GM18520 (cell line): ENCODE results near the gene ADAMTS13.
"Not testable (repeated sequence)": the region's sequence is repeated elsewhere in the genome, so short reads cannot be mapped to it uniquely, and the experiment has no call there.

Source experiments
- ATAC-seq: cut with Tn5 transposase; IDR thresholded peaks from one replicate; pipeline ENCODE4 v1.9.1; 2021; ENCODE audit not compliant: unreplicated experiment

The ADAMTS13 gene

GRCh38 chr9:133391449-133391848, 30.7 kb upstream of the ADAMTS13 start:
- not testable (repeated sequence) for ATAC-seq

GRCh38 chr9:133392308-133392707, 29.9 kb upstream of the ADAMTS13 start:
- not testable (repeated sequence) for ATAC-seq

GRCh38 chr9:133393399-133393798, 28.8 kb upstream of the ADAMTS13 start:
- ATAC-seq = no peak

- no peak for ATAC-seq
Observed at GRCh38 chr9:133394687-133395271, 27.4 kb upstream of the ADAMTS13 start.

GRCh38 chr9:133396952-133397351, 25.2 kb upstream of the ADAMTS13 start:
- no peak for ATAC-seq

GRCh38 chr9:133397370-133397769, 24.8 kb upstream of the ADAMTS13 start:
- ATAC-seq = no peak

- ATAC-seq = no peak
Observed at GRCh38 chr9:133397895-133398294, 24.3 kb upstream of the ADAMTS13 start.

GRCh38 chr9:133400292-133400691, 21.9 kb upstream of the ADAMTS13 start:
- ATAC-seq = no peak

GRCh38 chr9:133401588-133401987, 20.6 kb upstream of the ADAMTS13 start:
- ATAC-seq = no peak

GRCh38 chr9:133402689-133403088, 19.5 kb upstream of the ADAMTS13 start:
- ATAC-seq = no peak

GRCh38 chr9:133403766-133404453, 18.3 kb upstream of the ADAMTS13 start:
- no peak for ATAC-seq

GRCh38 chr9:133404454-133405002, 17.6 kb upstream of the ADAMTS13 start:
- ATAC-seq = no peak

- ATAC-seq = no peak
Observed at GRCh38 chr9:133405508-133406438, 16.4 kb upstream of the ADAMTS13 start.

- peak; percentile 43 for ATAC-seq
Observed at GRCh38 chr9:133406480-133407307, 15.5 kb upstream of the ADAMTS13 start.

- ATAC-seq = no peak
Observed at GRCh38 chr9:133408042-133408441, 14.1 kb upstream of the ADAMTS13 start.

- ATAC-seq = no peak
Observed at GRCh38 chr9:133415170-133415569, 7.0 kb upstream of the ADAMTS13 start.

- ATAC-seq = peak; percentile 59
Observed at GRCh38 chr9:133417541-133418461, 4.4 kb upstream of the ADAMTS13 start, which contains the start of gene REXO4. Gene REXO4 (minus strand): TSS chr9:133418010. CDS start chr9:133417844, 166 bp downstream.

- no peak for ATAC-seq
Observed at GRCh38 chr9:133419005-133419404, 3.2 kb upstream of the ADAMTS13 start.

GRCh38 chr9:133420392-133420827, 1.8 kb upstream of the ADAMTS13 start:
- ATAC-seq = no peak
